ENCODE data around the gene CORO1A.
A peak's percentile ranks its signal among the peaks of the same experiment; 100 is the strongest.
"Not testable (repeated sequence)": the region's sequence is repeated elsewhere in the genome, so short reads cannot be mapped to it uniquely, and the experiment has no call there.

The CORO1A gene

DNA sequence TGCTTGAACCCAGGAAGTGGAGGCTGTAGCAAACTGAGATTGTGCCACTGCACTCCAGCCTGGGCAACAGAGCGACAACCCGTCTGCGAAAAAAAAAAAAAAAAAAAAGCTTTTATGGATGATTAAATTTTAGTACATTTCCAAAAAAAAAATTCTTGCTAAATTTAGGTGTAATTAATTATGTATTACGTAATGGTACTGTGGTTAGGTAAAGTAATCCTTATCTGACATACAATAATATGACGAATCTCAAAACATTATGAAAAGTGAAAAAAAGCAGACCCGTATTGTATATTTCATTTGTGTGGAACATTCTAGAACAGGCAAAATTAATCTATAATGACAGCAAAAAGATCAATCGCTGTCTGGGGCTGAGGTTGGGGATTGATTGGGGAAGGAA is 10.3 kb upstream of the CORO1A start:
- DNase-seq: no peak

DNA sequence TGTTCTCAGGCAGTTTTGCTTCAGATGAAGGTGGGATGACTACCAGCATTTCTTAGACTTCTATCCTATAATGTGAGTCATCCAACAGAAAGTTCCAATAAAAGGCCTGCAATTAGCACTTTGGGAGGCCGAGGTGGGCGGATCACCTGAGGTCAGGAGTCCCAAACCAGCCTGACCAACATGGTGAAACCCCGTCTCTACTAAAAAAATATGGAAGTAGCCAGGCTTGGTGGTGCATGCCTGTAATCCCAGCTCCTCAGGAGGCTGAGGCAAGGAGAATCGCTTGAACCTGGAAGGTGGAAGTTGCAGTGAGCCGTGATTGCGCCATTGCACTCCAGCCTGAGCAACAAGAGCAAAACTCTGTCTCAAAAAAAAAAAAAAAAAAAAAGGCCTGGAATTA is 6.5 kb upstream of the CORO1A start:
- DNase-seq: not testable (repeated sequence)

DNA sequence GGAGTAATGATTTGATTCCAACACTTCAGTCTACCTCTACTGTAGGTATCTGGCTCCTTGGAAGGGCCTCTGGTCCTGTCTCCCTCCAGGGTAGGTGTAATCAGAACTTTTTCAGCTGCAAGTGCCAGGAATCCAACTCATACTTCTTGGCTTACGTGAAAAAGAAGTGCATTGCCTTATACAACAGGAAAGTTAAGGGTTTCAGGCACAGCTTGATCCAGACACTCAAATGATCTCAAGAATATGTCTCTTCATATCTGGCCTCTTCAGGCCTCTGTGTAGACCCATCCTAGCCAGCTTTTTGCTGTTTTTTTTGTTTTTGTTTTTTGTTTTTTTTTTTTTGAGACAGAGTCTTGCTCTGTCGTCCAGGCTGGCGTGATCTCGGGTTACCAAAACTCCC is 4.2 kb upstream of the CORO1A start:
- no peak for DNase-seq

DNA sequence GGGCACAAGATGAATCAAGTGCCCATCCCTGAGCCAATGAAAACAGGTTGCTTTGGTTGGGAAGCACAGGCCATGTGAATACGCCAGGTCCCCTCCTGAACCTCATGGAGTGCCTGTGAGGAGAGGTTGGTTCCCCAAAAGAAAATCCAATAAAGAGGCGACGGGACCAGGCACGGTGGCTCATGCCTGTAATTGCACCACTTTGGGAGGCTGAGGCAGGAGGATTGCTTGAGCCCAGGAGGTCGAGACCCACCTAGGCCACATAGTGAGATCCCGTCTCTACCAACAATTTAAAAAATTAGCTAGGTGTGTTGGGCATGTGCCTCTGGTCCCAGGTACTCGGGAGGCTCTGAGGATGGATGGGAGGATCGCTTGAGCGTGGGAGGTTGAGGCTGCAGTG is 3.5 kb upstream of the CORO1A start:
- DNase-seq: no peak

DNA sequence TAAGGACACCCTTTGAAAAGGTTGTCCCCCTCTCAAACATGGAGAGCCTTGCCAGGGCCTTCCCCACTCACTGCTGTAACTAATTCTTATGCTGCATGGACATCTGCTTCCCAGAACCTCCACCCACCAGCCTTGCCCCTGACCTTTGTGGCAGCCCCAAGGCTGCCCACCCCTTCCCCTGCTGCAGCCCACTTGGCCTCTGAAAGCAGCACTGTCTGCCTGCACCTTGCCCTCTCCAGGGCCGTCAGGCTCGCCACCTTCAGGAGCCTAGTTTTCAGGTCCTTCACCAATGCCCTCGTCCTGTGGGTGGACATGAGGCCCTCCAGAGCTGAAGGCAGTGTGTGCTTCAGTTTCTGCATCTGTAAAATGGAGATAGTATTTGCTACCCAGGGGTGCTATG is 2.7 kb upstream of the CORO1A start:
- no peak for DNase-seq

DNA sequence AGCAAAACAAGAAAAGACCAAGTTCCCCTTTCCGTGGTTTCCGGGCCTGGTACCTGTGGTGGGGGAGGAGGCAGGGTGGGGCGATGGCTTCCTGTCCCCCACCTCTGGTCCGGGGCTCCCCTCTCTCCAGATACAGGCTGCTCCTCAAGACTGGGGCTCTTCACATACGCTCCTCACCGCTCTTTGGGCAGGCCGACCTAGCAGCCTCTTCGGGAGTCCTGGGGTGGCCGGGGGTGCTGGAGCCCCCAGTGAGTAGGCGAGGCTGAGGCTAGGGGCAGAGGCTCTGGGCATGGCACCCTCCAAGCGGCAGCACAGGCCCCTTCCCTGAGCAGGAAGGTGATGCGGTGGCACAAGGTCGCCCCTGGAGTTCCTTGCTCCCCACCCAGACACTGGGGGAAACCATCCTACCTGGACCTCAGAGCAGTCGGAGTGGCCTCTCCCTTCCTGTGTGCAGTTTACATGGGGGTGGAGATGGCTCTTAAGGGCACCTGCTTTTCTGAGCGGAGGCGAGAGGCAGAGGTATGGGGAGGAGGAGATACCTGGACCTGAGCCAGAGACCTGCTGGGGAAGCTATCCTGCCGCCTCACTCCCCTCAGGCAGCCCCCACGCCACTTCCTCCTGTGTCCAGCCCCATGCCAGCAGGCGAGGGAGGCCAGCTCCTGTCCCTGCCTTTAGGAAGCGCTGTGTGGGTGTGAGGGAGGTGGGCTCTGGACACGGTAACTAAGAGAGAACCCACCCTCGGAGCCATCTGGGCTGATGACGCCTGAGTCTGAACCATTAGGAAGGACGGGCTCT is 891 bp downstream of the CORO1A start:
- peak; percentile 57 to 62 for DNase-seq

DNA sequence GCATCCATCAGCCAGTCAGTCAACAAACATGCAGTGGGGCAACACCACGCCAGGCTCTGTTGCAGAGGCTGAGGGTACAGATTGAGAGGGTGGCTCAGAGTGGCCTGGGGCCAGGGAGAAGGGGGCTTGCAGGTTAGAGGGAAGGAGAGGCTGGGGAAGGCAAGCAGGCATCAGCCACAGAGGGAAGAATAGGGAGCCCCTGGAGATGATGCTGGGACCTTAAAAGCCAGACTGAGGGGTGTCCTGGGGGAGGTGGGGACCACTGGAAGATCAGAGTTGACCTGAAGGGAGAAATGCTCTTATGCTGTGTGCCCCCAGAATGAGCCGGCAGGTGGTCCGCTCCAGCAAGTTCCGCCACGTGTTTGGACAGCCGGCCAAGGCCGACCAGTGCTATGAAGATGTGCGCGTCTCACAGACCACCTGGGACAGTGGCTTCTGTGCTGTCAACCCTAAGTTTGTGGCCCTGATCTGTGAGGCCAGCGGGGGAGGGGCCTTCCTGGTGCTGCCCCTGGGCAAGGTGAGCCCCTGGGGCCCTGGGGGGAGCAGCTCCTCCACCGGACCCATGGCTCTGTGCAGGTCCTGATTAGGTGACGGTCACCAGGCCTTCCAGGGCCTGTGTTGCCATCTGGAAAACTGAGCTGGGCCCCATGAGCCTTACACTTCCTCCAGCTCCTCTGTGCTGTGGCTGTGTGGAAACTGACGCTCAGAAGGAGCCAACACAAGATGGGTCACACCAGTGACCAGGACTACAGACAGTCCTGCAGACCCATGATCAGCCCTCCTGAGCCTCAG is 1.7 kb downstream of the CORO1A start:
- DNase-seq: no peak

DNA sequence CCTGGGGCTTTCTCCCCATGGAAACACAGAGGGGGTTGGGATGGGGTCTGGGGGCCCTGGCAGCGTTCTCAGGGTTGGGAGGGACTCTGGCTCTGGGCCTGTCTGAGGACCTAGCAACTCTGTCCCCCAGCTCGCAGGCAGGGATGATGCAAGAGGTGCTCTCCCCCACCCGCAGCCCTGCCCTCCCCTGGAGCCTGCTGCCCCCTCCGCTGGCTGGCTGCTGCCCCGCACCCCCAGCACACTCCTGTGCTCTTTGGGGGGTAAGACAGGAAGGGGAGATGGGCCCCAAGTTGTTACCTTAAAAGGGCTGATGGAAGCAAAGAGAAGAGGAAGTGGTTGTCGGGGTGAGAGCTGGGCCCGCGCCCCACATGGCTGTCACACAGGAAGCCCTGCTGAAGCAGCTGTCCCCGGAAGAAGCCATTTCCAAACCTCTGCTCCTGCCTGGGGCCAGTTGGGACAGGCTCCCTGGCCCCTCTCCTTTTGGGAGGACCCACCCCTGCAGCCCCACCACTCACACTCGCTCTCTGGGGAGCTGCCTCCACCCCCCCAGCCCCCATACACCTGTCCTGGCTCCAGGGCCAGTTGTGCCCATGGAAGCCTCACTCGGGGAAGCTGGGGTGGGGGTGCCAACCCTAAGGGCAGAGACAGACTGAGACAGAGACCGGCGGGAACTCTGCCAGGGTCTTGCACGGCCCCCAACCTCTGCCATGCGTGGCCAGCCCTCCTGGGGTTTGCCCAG is 2.5 kb downstream of the CORO1A start:
- DNase-seq: peak; percentile 94

DNA sequence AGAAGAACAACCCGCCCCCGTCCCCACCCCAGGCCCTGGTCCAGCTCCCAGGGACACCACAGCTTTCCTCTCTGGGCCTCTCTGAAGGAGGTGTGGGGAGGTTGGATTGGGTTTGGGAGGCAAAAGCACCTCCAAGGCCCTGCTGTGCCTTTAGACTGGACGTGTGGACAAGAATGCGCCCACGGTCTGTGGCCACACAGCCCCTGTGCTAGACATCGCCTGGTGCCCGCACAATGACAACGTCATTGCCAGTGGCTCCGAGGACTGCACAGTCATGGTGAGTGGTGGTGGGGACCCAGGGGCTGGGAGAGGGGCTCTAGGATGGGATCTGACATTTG is 3.0 kb downstream of the CORO1A start:
- DNase-seq: no peak

DNA sequence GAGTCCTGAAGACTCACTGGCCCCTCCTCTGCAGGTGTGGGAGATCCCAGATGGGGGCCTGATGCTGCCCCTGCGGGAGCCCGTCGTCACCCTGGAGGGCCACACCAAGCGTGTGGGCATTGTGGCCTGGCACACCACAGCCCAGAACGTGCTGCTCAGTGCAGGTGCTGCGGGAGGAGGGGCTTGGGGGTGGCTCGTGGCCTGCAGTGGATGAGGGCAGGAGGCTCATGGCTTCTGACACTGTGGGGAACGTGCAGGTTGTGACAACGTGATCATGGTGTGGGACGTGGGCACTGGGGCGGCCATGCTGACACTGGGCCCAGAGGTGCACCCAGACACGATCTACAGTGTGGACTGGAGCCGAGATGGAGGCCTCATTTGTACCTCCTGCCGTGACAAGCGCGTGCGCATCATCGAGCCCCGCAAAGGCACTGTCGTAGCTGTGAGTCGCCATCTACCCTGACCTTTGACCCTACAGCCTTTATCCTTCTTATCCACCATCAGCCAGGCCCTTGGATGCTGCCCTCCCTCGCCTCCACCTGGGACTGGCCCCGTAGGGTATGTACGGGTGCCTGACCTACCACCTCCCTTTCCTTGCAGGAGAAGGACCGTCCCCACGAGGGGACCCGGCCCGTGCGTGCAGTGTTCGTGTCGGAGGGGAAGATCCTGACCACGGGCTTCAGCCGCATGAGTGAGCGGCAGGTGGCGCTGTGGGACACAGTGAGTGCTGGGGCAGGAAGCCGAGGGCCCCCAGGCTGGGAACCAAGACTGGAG is 3.6 kb downstream of the CORO1A start:
- peak in 1 of 2 experiments; percentile 19 for DNase-seq

DNA sequence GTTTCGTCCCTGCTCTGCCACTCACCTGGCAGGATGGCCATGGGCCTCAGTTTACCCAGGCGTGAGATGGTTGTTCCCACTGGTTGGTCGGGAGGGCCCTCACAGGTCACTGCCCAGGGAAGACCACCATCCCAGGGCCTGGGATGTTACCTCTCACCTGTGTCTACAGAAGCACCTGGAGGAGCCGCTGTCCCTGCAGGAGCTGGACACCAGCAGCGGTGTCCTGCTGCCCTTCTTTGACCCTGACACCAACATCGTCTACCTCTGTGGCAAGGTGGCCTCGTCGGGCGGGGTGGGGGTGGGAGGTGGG is 4.1 kb downstream of the CORO1A start:
- DNase-seq: no peak

DNA sequence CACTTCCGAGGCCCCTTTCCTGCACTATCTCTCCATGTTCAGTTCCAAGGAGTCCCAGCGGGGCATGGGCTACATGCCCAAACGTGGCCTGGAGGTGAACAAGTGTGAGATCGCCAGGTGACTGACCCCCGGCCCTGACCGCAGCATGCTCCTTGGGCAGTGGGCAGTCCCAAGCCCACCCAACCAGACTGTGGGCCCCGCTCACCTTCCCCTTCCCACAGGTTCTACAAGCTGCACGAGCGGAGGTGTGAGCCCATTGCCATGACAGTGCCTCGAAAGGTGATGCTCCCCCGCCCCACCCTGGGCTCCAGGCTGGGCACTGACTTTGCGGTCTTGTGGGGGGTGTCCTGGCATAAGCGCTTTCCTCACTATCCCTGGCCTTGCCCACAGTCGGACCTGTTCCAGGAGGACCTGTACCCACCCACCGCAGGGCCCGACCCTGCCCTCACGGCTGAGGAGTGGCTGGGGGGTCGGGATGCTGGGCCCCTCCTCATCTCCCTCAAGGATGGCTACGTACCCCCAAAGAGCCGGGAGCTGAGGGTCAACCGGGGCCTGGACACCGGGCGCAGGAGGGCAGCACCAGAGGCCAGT is 4.7 kb downstream of the CORO1A start:
- DNase-seq: no peak

DNA sequence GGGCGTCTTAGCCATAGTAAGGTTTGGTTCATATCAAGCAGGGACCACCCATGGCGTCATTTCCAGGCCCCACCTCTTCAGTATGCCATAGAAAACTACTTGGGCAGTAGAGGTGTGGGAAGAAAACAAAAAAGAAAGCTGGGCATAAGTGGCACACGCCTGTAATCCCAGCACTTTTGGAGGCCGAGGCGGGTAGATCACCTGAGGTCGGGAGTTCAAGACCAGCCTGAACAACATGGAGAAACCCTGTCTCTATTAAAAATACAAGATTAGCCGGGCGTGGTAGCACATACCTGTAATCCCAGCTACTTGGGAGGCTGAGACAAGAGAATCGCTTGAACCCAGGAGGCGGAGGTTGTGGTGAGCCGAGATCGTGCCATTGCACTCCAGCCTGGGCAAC is 7.8 kb downstream of the CORO1A start:
- not testable (repeated sequence) for DNase-seq

DNA sequence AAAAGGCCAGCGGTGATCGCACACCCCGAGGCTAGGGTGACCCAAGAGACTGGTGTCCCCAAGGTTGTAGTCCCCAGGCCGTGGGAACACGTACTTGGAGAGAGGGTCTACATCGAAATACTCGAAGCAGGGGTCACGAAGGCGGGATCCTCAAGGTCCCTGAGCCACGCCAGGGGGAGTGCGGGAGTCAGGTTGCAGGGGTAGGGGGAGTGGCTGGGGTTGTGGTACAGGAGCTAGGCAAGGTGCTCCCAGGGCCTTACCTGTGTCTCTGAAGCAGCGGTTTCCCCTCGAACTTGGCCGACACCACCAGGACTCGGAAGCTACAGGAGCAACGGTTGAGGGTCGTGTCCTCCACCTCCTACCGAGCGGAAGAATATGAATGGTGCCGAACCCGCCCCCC is 9.7 kb downstream of the CORO1A start:
- not testable (repeated sequence) for DNase-seq

DNA sequence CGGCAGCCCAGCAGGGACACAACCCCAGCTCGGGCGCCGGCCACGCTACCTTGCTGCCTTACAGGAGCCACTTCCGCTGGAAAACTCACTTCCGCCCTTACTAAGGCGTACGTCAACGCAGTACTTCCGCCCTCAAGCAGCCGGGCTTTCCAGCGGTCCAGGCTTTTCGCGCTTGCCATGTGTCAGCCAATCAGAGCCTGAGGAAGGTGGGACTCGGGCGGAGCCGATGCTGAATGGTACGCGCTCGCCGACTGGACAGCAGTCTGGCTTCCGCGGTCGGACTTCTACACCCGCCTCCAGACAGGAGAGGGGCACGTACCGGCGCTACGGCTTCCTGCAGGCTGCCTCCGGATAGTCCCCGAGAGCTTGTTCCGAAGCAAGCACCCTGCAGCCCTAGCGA is 10.2 kb downstream of the CORO1A start, which contains the start of the genes BOLA2B and SLX1A:
Gene BOLA2B, minus strand, starts transcription at position 52 of the 400 bp plus-strand sequence. CDS start 71 bp downstream, outside the sequence.
Gene SLX1A, plus strand, starts transcription at position 261 of the 400 bp plus-strand sequence. CDS start 210 bp downstream, outside the sequence.
- DNase-seq: not testable (repeated sequence)

DNA sequence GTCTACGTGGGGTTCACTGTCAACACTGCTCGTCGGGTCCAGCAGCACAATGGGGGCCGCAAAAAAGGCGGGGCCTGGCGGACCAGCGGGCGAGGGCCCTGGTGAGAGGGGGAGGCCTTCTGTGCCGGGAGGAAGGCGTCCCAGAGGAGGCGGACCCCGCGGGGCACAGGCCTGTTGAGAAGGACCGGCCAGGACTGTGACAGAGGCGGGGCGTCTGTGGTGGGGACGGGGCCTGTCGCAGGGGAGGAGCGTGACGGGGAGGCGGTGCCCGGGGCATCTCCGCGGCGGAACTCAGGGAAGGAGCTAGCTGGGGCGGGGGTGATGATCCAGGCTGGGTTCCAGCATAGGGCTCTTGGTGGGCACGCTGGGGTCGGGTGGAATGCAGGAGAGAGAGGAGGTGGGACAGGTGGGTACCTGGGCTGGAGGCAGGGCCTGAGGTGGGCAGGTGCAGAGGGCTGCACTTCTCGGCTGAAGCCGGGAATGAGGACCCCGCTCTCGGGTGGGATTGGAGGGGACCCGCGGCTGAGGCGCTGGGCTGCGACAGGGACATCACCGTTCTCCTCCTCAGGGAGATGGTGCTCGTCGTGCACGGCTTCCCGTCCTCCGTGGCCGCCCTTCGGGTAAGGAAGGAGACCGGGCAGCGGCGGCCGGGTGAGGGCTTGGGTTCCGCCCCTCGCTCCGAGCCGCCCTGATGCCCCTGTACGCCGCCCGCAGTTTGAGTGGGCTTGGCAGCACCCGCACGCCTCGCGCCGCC is 10.9 kb downstream of the CORO1A start:
- not testable (repeated sequence) for DNase-seq

DNA sequence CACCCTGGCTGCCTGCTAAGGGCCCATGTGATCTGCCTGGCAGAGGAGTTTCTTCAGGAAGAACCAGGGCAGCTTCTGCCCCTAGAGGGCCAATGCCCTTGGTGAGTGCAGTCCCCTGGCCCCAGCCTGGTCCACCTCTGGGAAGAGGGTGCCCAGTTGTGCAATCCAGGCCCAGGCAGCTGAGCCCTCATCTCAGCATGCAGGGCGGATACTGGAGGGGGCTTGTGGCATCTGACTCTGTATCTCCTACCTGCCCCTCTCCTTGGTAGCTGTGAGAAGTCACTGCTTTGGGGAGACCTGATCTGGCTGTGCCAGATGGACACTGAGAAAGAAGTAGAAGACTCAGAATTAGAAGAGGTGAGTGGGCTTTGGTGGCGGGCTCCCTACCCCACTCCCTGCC is 13.6 kb downstream of the CORO1A start:
- DNase-seq: not testable (repeated sequence)

DNA sequence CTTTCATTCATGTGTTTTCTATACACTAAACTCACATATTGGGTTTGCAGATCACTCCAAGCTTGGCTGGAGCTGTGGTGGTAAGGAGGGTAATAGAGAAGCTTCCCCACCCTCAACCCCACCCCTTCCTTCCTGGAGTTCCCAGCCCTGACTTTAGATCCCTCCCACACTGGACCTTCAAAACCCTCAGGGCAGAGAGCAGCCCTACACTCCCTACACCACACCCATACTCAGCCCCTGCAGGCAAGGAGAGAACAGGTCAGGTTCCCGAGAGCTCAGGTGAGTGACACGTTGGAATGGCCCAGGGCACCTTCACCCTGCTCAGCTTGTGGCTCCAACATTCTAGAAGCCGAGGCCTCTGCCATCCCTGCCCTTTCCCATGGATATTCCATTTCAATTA is 15.6 kb downstream of the CORO1A start, which contains the start of gene SULT1A3:
Gene SULT1A3, plus strand, starts transcription at position 207 of the 400 bp plus-strand sequence. CDS start 1,474 bp downstream, outside the sequence.
- not testable (repeated sequence) for DNase-seq

DNA sequence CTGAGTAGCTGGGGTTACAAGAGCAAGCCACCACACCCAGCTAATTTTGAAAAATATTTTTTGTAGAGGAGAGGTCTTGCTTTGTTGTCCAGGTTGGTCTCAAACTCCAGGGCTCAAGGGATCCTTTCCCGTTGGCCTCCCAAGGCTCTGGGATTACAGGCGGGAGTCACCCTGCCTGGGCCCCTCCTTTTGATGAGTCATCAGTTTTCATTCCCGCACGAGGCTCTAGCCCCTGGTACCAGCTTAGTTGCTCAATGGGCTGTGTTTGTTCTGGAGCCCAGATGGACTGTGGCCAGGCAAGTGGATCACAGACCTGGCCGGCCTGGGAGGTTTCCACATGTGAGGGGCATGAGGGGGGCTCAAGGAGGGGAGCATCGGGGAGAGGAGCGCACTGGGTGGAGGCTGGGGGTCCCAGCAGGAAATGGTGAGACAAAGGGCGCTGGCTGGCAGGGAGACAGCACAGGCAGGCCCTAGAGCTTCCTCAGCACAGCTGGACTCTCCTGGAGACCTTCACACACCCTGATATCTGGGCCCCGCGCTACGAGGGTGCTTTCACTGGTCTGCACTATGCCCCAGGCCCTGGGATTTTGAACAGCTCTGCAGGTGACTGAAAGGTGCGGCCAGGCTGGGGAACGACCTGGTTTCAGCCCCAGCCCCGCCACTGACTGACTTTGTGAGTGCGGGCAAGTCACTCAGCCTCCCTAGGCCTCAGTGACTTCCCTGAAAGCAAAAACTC is 16.4 kb downstream of the CORO1A start:
- not testable (repeated sequence) for DNase-seq

DNA sequence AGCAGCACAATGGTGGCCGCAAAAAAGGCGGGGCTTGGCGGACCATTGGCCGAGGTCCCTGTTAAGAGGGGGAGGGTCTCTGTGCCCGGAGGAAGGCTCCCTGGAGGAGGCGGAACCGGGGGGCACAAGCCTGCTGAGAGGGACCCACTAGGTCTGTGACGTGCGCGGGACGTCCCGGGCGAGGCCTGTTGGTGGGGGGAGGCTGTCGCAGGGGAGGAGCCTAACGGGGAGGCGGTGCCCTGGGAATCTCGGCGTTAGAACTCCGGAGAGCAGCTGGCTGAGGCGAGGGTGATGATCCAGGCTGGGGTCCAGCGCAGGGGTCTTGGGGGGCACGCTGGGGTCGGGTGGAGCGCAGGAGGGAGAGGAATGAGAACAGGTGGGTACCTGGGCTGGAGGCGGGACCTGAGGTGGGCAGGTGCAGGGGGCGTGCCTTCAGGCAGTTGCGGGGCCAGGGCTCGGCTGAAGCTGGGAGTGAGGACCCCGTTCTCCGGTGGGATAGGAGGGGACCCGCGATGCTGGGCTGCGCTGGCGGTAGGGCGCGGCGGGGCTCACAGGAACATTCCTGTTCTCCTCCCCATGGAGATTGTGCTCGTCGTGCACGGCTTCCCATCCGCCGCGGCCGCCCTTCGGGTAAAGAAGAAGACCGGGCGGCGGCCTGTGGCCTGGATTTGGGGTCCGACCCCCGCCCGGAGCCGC is 22.3 kb downstream of the CORO1A start:
- DNase-seq: not testable (repeated sequence)
